Measurements from ENCODE around the gene DUSP9.

The DUSP9 gene

GRCh38 chrX:153667281-153667955 is 20.4 kb downstream of the DUSP9 start:
- H3K27ac ChIP-seq: no peak overlapping the region
- TF ChIP-seq CTCF (IDR thresholded peaks at IDR 0.05; ENCODE audit: low read depth, low read length, missing control alignments): no peak
- H3K27me3 ChIP-seq (replicated peaks): no peaks in the 10 kb centered on the region
- no peak overlapping the region for H3K4me3 ChIP-seq (ENCODE audit: low read depth, low read length)
- no peak for DNase-seq
- H3K36me3 ChIP-seq (replicated peaks): no peaks in the 10 kb centered on the region
- in situ Hi-C loops (cut with HindIII; ENCODE audit: low pct_ligation_motif_present, low sequenced_read_pairs): no loop called here

DNA sequence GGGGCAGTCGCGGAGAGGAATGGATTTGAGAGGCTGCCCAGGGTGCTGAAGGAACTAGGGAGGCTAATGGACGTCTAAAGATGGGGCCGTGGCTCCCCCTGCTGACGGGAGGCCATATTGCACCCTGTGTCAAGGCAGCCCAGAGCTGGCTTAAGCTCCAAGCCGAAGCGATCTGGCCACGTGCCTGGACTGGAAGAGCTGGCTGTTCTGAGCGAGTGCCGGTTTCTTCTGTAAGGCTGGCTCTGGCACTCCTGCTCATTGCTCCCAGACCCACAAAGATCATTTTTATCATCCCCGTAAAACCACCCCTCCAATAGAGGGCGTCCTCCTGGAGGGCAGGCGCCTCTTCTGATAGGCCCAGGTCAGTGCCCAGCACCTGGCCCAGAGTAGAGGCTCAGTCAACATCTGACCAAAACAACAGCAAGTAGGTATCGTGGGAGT is 21.0 kb downstream of the DUSP9 start:
- no peak overlapping the region for H3K4me3 ChIP-seq (ENCODE audit: low read depth, low read length)
- peak; percentile 84 for TF ChIP-seq CTCF (IDR thresholded peaks at IDR 0.05; ENCODE audit: low read depth, low read length, missing control alignments)
- no peaks in the 10 kb centered on the region for H3K36me3 ChIP-seq (replicated peaks)
- DNase-seq: peak; percentile 69
- H3K27ac ChIP-seq: no peak overlapping the region
- peaks cover 1% of the 10 kb centered on the region for H3K27me3 ChIP-seq (replicated peaks)
- in situ Hi-C loops (cut with HindIII; ENCODE audit: low pct_ligation_motif_present, low sequenced_read_pairs): no loop called here

DNA sequence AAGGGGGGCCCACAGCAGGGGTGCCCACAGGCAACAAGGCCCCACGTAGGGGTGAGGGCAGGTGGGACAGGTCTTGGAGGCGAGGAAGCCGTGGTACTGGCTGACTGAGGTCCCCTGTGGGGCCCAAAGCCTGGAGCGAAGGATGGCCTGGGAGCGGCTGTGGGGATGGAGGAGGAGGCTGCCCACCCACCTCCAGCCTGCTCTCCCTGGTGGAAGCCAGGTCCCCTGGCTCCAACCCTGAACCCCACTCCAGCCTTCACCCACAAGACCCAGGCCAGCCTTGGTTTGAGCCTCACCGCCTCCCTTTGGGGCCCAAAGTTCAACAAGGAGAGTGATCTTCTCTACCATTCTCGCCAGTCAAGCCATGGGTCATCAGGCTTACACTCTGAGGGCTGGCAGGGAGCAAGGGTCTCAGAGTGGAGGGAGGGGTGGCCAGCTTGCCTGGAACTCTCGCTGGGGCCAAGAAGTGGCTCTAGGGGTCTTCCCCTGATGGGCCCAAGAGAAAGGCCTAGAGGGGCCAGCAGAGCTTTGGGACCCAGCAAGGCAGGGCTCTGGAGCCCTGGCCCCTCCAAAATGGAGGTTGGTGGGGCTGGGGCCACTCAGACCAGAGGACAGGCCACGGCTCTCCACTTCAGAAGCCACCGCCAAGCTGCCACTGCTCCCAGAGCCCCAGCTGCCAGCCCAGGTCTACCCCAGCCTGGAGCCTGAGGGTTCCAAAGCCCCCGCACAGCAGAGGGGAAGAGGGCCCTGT is 21.6 kb downstream of the DUSP9 start:
- Histone ChIP-seq H3K4me3 (ENCODE audit: low read depth, low read length) (no peak overlapping the region), H3K27me3 (replicated peaks) (peaks cover 2% of the 10 kb centered on the region), H3K36me3 (replicated peaks) (no peaks in the 10 kb centered on the region), H3K27ac (no peak overlapping the region)
- no peak for DNase-seq
- TF ChIP-seq CTCF (IDR thresholded peaks at IDR 0.05; ENCODE audit: low read depth, low read length, missing control alignments): no peak
- in situ Hi-C loops (cut with HindIII; ENCODE audit: low pct_ligation_motif_present, low sequenced_read_pairs): no loop called here

- in situ Hi-C loops (cut with HindIII; ENCODE audit: low pct_ligation_motif_present, low sequenced_read_pairs): no loop called here
- Histone ChIP-seq H3K27ac (no peak overlapping the region), H3K27me3 (replicated peaks) (peaks cover 5% of the 10 kb centered on the region), H3K36me3 (replicated peaks) (no peaks in the 10 kb centered on the region), H3K4me3 (ENCODE audit: low read depth, low read length) (no peak overlapping the region)
- no peak for DNase-seq
- TF ChIP-seq CTCF (IDR thresholded peaks at IDR 0.05; ENCODE audit: low read depth, low read length, missing control alignments): peak; percentile 85
Observed at GRCh38 chrX:153669174-153669890, 22.3 kb downstream of the DUSP9 start.

DNA sequence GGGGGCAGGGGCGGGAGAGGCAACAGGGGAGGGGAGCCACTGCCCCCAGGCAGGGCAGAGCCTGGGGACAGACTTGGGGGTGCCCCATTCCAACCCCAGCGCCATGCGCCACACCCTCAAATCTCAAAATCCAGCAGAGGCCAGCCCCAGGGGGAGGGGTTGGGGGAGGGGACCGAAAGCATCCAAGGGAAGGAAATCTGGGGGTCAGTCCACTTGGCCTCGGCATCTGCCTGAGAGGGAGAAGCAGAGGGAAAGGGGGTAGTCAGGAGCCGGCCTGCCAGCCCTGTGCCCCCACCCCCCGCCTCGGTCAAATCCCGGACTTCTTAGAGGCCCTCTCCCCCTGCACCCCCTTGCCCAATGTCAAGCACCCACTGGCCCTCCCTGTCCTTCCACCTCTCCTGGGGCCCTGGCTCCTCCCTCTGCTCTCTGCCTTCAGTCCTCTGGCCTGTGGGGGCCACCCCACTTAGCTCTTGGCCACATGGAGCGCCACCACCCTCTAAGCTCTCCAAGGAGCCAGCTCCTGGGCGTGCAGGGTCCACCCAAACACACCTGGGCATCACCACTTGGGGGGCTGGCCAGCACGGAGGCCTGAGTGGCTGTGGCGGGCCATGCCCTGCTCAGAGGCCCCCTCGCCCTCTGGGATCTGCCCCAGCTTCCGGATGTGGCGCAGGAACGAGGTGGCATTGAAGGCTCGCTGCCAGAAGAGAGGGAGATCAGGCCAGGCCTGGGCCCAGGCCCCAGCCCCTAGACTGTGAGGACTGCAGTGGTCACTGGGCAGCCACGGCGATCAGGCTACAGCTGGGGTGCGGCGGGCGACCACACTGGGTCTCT is 23.1 kb downstream of the DUSP9 start:
- H3K27ac ChIP-seq: no peak overlapping the region
- no peak for DNase-seq
- in situ Hi-C loops (cut with HindIII; ENCODE audit: low pct_ligation_motif_present, low sequenced_read_pairs): no loop called here
- no peak for TF ChIP-seq CTCF (IDR thresholded peaks at IDR 0.05; ENCODE audit: low read depth, low read length, missing control alignments)
- H3K27me3 ChIP-seq (replicated peaks): peaks cover 5% of the 10 kb centered on the region
- H3K36me3 ChIP-seq (replicated peaks): no peaks in the 10 kb centered on the region
- H3K4me3 ChIP-seq (ENCODE audit: low read depth, low read length): no peak overlapping the region

Measured in brain microvascular endothelial cell (primary cell).